HG03045 (cell line): ENCODE measurements around the gene ADCK2.
"Not testable (repeated sequence)": the region's sequence is repeated elsewhere in the genome, so short reads cannot be mapped to it uniquely, and the experiment has no call there.

Experiments used
- ATAC-seq: cut with Tn5 transposase; IDR thresholded peaks from one replicate; pipeline ENCODE4 v1.9.1; 2021; ENCODE audit warnings: mild to moderate bottlenecking, moderate library complexity; ENCODE audit not compliant: unreplicated experiment

ADCK2 gene

GRCh38 chr7:140673774-140674155 lies 1.0 kb downstream of the ADCK2 start:
- ATAC-seq: no peak

GRCh38 chr7:140674356-140674800 lies 1.6 kb downstream of the ADCK2 start:
- no peak for ATAC-seq

GRCh38 chr7:140674899-140675701 lies 2.4 kb downstream of the ADCK2 start:
- no peak for ATAC-seq

DNA sequence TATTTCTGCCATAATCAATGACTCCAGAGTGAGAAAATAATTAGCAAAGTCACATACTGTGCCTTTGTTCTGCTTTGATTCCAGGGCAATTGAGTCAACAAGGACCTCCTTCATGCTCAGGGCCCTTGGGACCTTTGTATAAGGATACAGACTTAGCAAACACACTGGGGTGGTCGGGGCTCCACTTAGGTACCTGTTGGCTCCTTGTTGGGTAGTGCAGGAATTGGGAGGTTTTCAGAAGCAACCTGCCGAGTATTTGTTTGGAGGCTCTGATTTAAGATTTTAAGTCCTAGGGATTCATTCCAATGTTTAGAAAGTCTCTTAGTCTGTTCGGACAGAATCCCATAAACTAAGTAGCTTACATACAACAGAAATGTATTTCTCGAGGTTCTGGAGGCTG lies 3.0 kb downstream of the ADCK2 start:
- ATAC-seq: no peak

DNA sequence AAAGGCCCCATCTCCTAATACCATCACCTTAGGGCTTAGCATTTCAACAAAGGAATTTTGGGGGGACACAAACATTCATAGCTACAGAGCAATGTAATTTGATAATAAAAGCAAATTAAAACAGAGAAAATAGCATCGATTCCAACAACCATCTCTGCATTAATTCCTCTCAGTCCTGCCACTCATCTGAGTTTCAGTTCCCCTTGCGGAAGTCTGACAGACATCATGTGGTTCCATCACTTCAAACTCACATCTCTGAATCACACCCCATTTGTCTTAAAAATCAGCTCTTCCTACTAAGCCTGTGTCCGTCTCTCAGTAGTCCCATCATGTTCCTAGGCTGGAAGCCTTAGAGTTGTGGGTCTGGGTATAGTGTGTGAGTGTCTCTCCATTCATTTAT lies 3.6 kb downstream of the ADCK2 start:
- ATAC-seq: peak; percentile 29

GRCh38 chr7:140676956-140677355 lies 4.2 kb downstream of the ADCK2 start:
- not testable (repeated sequence) for ATAC-seq

- no peak for ATAC-seq
Measured at GRCh38 chr7:140677496-140677895, 4.8 kb downstream of the ADCK2 start.

- ATAC-seq: no peak
Measured at GRCh38 chr7:140678081-140678815, 5.5 kb downstream of the ADCK2 start.

DNA sequence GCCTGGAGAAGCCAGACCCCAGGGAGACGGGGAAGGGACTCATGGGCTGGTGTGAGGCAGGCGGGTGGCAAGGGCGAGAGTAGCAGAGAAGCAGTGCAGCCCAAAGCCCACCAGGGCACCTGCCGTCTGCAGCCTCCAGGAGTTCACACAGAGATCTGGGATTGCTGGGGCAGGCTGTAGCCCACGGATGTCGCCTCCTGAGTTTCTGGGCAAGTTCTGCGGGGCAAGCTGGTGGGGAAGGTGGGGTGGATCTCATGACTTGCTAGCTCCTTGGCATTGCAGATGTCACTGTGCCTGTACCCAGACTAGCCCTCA lies 6.0 kb downstream of the ADCK2 start:
- no peak for ATAC-seq

DNA sequence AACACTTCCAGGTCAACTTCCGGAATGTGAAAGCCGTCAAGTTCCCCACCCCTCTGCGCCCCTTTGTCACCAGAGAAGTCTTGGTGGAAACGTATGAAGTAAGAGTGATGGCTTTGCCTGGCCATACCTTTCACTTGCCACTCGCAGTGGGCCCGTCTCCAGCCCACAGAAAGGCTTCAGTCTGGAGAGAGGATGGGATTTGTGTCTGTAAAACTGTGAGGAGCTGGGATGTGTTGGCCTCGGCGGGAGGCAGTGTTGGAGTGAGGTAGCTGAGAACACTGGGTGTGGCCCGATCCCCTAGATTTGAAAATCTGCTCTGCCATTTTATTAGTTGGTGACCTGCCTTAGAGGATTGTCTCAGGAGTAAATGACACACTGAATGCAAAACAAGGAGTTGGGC lies 6.4 kb downstream of the ADCK2 start:
- ATAC-seq: no peak

GRCh38 chr7:140680886-140681285 lies 8.1 kb downstream of the ADCK2 start:
- no peak for ATAC-seq

- ATAC-seq: no peak
Measured at GRCh38 chr7:140681766-140682165, 9.0 kb downstream of the ADCK2 start.

DNA sequence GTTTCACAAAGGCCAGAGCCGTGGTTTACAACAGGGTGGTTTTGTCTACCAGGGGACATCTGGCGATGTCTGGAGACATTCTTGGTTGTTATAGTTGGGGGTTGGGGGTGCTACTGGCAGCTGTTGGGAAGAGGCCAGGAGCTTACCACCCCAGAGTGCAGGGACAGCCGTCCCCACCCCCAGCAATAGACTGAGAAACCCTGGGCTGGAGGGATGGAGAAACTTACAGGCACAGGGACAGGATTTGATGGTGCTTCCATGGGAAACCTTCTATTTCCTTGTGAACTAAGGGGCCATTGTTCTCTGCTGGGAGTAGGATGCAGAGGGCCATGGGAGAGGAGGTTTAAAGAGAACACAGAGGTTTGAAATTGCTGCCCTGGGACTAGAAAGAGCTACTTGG lies 10.9 kb downstream of the ADCK2 start:
- ATAC-seq: no peak

DNA sequence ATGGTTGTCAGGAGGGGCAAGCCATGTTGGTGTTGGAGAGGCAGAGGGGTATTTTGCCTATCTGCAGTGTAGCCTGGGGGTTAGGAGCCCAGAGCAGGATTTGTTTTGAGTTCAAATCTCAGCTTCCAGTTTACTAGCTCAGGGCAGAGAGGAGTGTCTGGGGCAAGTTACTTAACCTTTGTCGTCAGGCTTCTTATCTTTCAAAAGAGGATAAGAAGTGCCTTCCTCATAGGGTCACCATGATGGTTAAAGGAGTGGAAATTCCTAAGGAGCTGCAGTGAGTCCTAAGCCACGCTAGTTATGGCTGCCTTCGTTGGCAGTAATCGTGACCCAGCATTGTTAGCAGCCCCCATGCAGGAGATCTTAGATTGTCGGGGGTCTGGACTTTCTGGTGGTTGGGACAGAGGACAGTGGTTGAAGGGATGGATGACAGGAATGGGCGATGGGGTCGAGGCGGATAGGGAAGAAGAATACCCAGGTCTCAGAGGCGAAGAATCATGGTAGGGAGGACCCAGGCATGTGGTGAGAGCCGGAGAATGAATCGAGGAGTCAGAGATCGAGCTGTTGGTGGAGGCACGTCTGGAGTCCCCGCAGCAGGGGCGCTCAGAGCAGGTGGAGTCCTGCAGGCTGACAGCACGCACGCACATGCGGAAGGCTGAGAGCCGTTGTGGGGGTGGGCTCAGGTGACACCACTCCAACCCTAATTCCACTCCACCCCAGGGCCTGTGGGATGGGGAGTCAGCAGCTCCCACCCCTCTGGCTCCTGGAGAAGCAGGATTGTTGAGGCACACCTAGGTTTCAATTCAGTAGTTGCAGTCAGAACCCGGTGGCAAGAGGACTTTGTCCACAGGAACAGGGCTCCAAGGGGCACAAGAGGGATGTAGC lies 11.6 kb downstream of the ADCK2 start:
- no peak for ATAC-seq

GRCh38 chr7:140685407-140686087 lies 12.8 kb downstream of the ADCK2 start:
- no peak for ATAC-seq

GRCh38 chr7:140686921-140687320 lies 14.2 kb downstream of the ADCK2 start:
- ATAC-seq: no peak

GRCh38 chr7:140688341-140688740 lies 15.6 kb downstream of the ADCK2 start:
- ATAC-seq: no peak

GRCh38 chr7:140689199-140690152 lies 16.7 kb downstream of the ADCK2 start:
- no peak for ATAC-seq

- no peak for ATAC-seq
Measured at GRCh38 chr7:140691376-140692045, 18.8 kb downstream of the ADCK2 start.
